IMR-90 (cell line): ENCODE results near the gene PTPRK. TPM values are rescaled to one million over a fixed set of nuclear protein-coding genes. Genes with fewer than 3 reads are reported as not detected.

Source experiments
- ATAC-seq: fragments of 200-7000 bp; cut with Tn5 transposase; 2 replicates; pipeline ENCODE4 v1.9.1; 2020; ENCODE audit warnings: low read depth, mild to moderate bottlenecking, moderate library complexity
- BruUV-seq: library from RNA; stranded (reverse); fragments of 400-500 nt; replicated peaks from 2 replicates; lab custom pipeline; 2021; lab: Mats Ljungman, UMichigan
- CTCF ChIA-PET: fragments of 300-600 bp; formaldehyde crosslinking; extraction: SDS; loops from one replicate; lab custom pipeline; 2021; ENCODE audit warnings: antibody characterized with exemption; lab: Yijun Ruan, JAX
- POLR2A ChIA-PET: fragments of 300-600 bp; sonication (Branson Sonifier 250); formaldehyde crosslinking; loops from one replicate; lab custom pipeline; 2022; ENCODE audit warnings: antibody characterized with exemption; ENCODE audit not compliant: unreplicated experiment; lab: Charles Lee
- DNase-seq: peaks from one replicate; pipeline ENCODE4 v3.0.0; 2013
- H2AFZ ChIP-seq: replicated peaks from 2 replicates; pipeline ENCODE3; 2013; ENCODE audit warnings: low read length, mild to moderate bottlenecking; ENCODE audit not compliant: poor library complexity
- H2AK5ac ChIP-seq: 2 replicates; pipeline ENCODE4 v1.6.1; 2013; ENCODE audit warnings: low read depth, low read length, inconsistent platforms
- H2AK9ac ChIP-seq: replicated peaks from 2 replicates; pipeline ENCODE3; 2013; ENCODE audit warnings: mild to moderate bottlenecking, low read depth, low read length, moderate library complexity; ENCODE audit not compliant: poor library complexity
- H2BK120ac ChIP-seq: 2 replicates; pipeline ENCODE4 v1.6.1; 2013; ENCODE audit warnings: low read depth, low read length, inconsistent platforms
- H2BK15ac ChIP-seq: 3 replicates; pipeline ENCODE4 v1.6.1; 2013; ENCODE audit warnings: low read depth, low read length, inconsistent platforms
- H2BK20ac ChIP-seq: 2 replicates; pipeline ENCODE4 v1.6.1; 2013; ENCODE audit warnings: low read depth, mild to moderate bottlenecking, inconsistent platforms, low read length, moderate library complexity
- H2BK5ac ChIP-seq: 2 replicates; pipeline ENCODE4 v1.6.1; 2013; ENCODE audit warnings: mild to moderate bottlenecking, low read depth, low read length, inconsistent platforms; ENCODE audit not compliant: poor library complexity, severe bottlenecking
- H3K14ac ChIP-seq: replicated peaks from 2 replicates; pipeline ENCODE4 v1.6.1; 2013; ENCODE audit warnings: low read depth, low read length, inconsistent platforms
- H3K18ac ChIP-seq: 2 replicates; pipeline ENCODE4 v1.6.1; 2013; ENCODE audit warnings: low read depth, low read length, control low read depth
- H3K23ac ChIP-seq: 2 replicates; pipeline ENCODE4 v1.6.1; 2013; ENCODE audit warnings: low read depth, low read length, inconsistent platforms
- H3K27ac ChIP-seq: 2 replicates; pipeline ENCODE4 v1.5.1; 2013; ENCODE audit warnings: mild to moderate bottlenecking, control low read depth, low read length; ENCODE audit not compliant: insufficient read depth
- H3K27me3 ChIP-seq: 2 replicates; pipeline ENCODE4 v1.6.1; 2013; ENCODE audit warnings: low read length; ENCODE audit not compliant: control insufficient read depth, insufficient read depth
- H3K36me3 ChIP-seq: 2 replicates; pipeline ENCODE4 v1.6.1; 2013; ENCODE audit warnings: low read length, mixed read lengths; ENCODE audit not compliant: control insufficient read depth, insufficient read depth
- H3K4ac ChIP-seq: 2 replicates; pipeline ENCODE4 v1.6.1; 2013; ENCODE audit warnings: low read depth, low read length, inconsistent platforms
- H3K4me1 ChIP-seq: 2 replicates; pipeline ENCODE4 v1.6.1; 2013; ENCODE audit warnings: low read length, mixed read lengths; ENCODE audit not compliant: control insufficient read depth, insufficient read depth
- H3K4me2 ChIP-seq: 2 replicates; pipeline ENCODE4 v1.6.1; 2013; ENCODE audit warnings: low read depth, mild to moderate bottlenecking, control low read depth, low read length, moderate library complexity
- H3K4me3 ChIP-seq: 2 replicates; pipeline ENCODE4 v1.5.1; 2013; ENCODE audit warnings: low read depth, mild to moderate bottlenecking, control low read depth, low read length, moderate library complexity; ENCODE audit not compliant: insufficient read depth
- H3K56ac ChIP-seq: 2 replicates; pipeline ENCODE4 v1.6.1; 2013; ENCODE audit warnings: low read length, inconsistent platforms; ENCODE audit not compliant: insufficient read depth; ENCODE audit errors: extremely low read depth
- H3K79me1 ChIP-seq, 2 experiments: 2 replicates each; pipeline ENCODE4 v1.6.1; 2013; ENCODE audit warnings: low read length in 2 of 2, inconsistent platforms in 1 of 2, low read depth in 1 of 2
- H3K9ac ChIP-seq: 2 replicates; pipeline ENCODE4 v1.6.1; 2013; ENCODE audit warnings: low read depth, low read length, control low read depth
- H3K9me1 ChIP-seq: 2 replicates; pipeline ENCODE4 v1.6.1; 2013; ENCODE audit warnings: low read length, inconsistent platforms; ENCODE audit not compliant: insufficient read depth
- H3K9me3 ChIP-seq: 2 replicates; pipeline ENCODE4 v1.6.1; 2013; ENCODE audit warnings: low read length; ENCODE audit not compliant: control insufficient read depth, insufficient read depth
- H4K20me1 ChIP-seq: 2 replicates; pipeline ENCODE4 v1.6.1; 2013; ENCODE audit warnings: low read length, inconsistent platforms; ENCODE audit not compliant: insufficient read depth
- H4K5ac ChIP-seq: 2 replicates; pipeline ENCODE4 v1.6.1; 2013; ENCODE audit warnings: mild to moderate bottlenecking, low read depth, low read length, control low read depth
- H4K8ac ChIP-seq, 2 experiments: 2 replicates each; pipeline ENCODE4 v1.6.1; 2013; ENCODE audit warnings: low read depth in 2 of 2, low read length in 2 of 2, control low read depth in 1 of 2, inconsistent platforms in 1 of 2
- H4K91ac ChIP-seq: 2 replicates; pipeline ENCODE4 v1.6.1; 2013; ENCODE audit warnings: low read depth, low read length, inconsistent platforms; ENCODE audit not compliant: insufficient read depth
- CEBPB ChIP-seq: IDR thresholded peaks from 2 replicates; pipeline ENCODE4 v1.6.1; 2012; ENCODE audit warnings: low read depth, low read length, improper control_type of control experiment
- ELK1 ChIP-seq: fragments of 150-350 bp; IDR thresholded peaks from 2 replicates; pipeline ENCODE4 v1.6.1; 2016; ENCODE audit warnings: low read depth, mild to moderate bottlenecking, low read length, moderate library complexity, borderline replicate concordance
- FOS ChIP-seq: fragments of 150-350 bp; IDR thresholded peaks from 2 replicates; pipeline ENCODE4 v1.6.1; 2016; ENCODE audit warnings: low read depth, low read length
- MAFK ChIP-seq: IDR thresholded peaks from 2 replicates; pipeline ENCODE4 v1.6.1; 2012; ENCODE audit warnings: low read depth, low read length, improper control_type of control experiment
- MAZ ChIP-seq: IDR thresholded peaks from 2 replicates; pipeline ENCODE4 v1.6.1; 2012; ENCODE audit warnings: low read depth, mild to moderate bottlenecking, low read length, improper control_type of control experiment, moderate library complexity, borderline replicate concordance
- MXI1 ChIP-seq: IDR thresholded peaks from 2 replicates; pipeline ENCODE4 v1.6.1; 2012; ENCODE audit warnings: low read depth, mild to moderate bottlenecking, low read length, moderate library complexity, borderline replicate concordance
- NFE2L2 ChIP-seq: fragments of 150-350 bp; IDR thresholded peaks from 2 replicates; pipeline ENCODE4 v1.6.1; 2016; ENCODE audit warnings: low read depth, mild to moderate bottlenecking, low read length
- POLR2A ChIP-seq: IDR thresholded peaks from 2 replicates; pipeline ENCODE4 v1.6.1; 2012; ENCODE audit warnings: mild to moderate bottlenecking, low read depth, low read length
- RAD21 ChIP-seq: IDR thresholded peaks from 2 replicates; pipeline ENCODE4 v1.6.1; 2012; ENCODE audit warnings: low read length, improper control_type of control experiment
- RCOR1 ChIP-seq: IDR thresholded peaks from 2 replicates; pipeline ENCODE4 v1.6.1; 2012; ENCODE audit warnings: mild to moderate bottlenecking, low read length, improper control_type of control experiment; ENCODE audit not compliant: insufficient replicate concordance
- WGBS, 2 experiments: methylation state at CpG; one replicate each; pipeline versions ENCODE4 v1.1.5 to v1.1.7; 2013; ENCODE audit warnings: missing lambda C conversion rate in 2 of 2; ENCODE audit not compliant: insufficient read length in 1 of 2; ENCODE audit errors: extremely low coverage in 2 of 2; 5-methylcytosine and 5-hydroxymethylcytosine counted together
- dilution Hi-C: fragments of 300-500 bp; cut with HindIII; formaldehyde crosslinking; loops from one replicate; pipeline ENCODE4 v1.14.3; 2018; ENCODE audit warnings: low sequenced_read_pairs; ENCODE audit not compliant: unreplicated experiment
- in situ Hi-C: fragments of 300-500 bp; cut with MboI; formaldehyde crosslinking; loops from 3 replicates; pipeline ENCODE4 v1.14.3; 2019; ENCODE audit warnings: low sequenced_read_pairs, inconsistent platforms, mixed read lengths
- intact Hi-C: fragments of 100-400 bp; cut with micrococcal nuclease; formaldehyde crosslinking; loops from 2 replicates; pipeline ENCODE4 v1.10.0; 2022
- polyA plus RNA-seq, 3 experiments: library from polyadenylated mRNA; depleted of rRNA; stranded (reverse); fragments of >200 nt; gene quantifications; 2 replicates each; pipeline ENCODE4 v1.2.3, GENCODE V29; 2012; ENCODE audit warnings: low replicate concordance in 1 of 3
- total RNA-seq: library from RNA; depleted of rRNA; stranded (reverse); fragments of >200 nt; gene quantifications from 2 replicates; pipeline ENCODE4 v1.2.3, GENCODE V29; 2012

PTPRK gene
- total and polyA plus RNA-seq, 2 of the 4 experiments (the other 2 are of a cell fraction): 18.0 to 80.8 TPM

GRCh38 chr6:128335963-128336362, 184.4 kb downstream of the PTPRK start:
- H4K5ac ChIP-seq: no peak overlapping the region
- no peak overlapping the region for H2AK5ac ChIP-seq
- in situ Hi-C loops (no loop called here), intact Hi-C loops (loop anchor here (5.0 kb wide), 1 partner anchor 181 kb away; no protein-coding TSS in a partner anchor), dilution Hi-C loops (no loop called here)
- no peak overlapping the region for H3K18ac ChIP-seq
- no peaks in the 10 kb centered on the region for H3K27me3 ChIP-seq
- H3K4me3 ChIP-seq: no peak overlapping the region
- WGBS, 2 experiments: no CpG with 5 or more reads among the region's 1 CpG
- H4K20me1 ChIP-seq: no peaks in the 10 kb centered on the region; the same call in 1 of the 2 replicates
- H3K9me1 ChIP-seq: no peaks in the 10 kb centered on the region; the same call in 1 of the 2 replicates
- no peak overlapping the region for H2AFZ ChIP-seq
- H3K23ac ChIP-seq: no peak overlapping the region
- H4K91ac ChIP-seq: no peak overlapping the region
- H3K4me1 ChIP-seq: peaks cover 3% of the 10 kb centered on the region
- no peak overlapping the region for H2BK15ac ChIP-seq
- H3K4me2 ChIP-seq: no peak overlapping the region
- peaks cover 15 to 57% of the 10 kb centered on the region in 2 experiments for H3K79me1 ChIP-seq
- no peak overlapping the region for H3K27ac ChIP-seq
- no peak overlapping the region for H3K14ac ChIP-seq
- TF ChIP-seq NFE2L2 (no peak), MAZ (no peak), MAFK (no peak), RCOR1 (no peak), CEBPB (no peak), MXI1 (no peak), FOS (no peak), POLR2A (no peak), ELK1 (no peak), RAD21 (no peak)
- H2AK9ac ChIP-seq: no peak overlapping the region
- H4K8ac ChIP-seq: no peak overlapping the region
- ChIA-PET CTCF (interaction anchor here (0.6 kb wide), 1 partner anchor 202 kb away, joined by 3 read pairs; no protein-coding TSS in a partner anchor), POLR2A (interaction anchor here (0.7 kb wide), 1 partner anchor 305 kb away, joined by 8 read pairs; no protein-coding TSS in a partner anchor)
- no peak overlapping the region for H3K9ac ChIP-seq
- H3K9me3 ChIP-seq: no peaks in the 10 kb centered on the region
- H3K56ac ChIP-seq: no peak overlapping the region
- DNase-seq (no peak), ATAC-seq (no peak)
- no peak overlapping the region for H2BK120ac ChIP-seq
- BruUV-seq: no TSS peak
- no peak overlapping the region for H2BK5ac ChIP-seq
- no peak overlapping the region for H2BK20ac ChIP-seq
- 0 out of 2 replicates have a peak, but pooled peaks cover 2% of the 10 kb centered on the region for H3K36me3 ChIP-seq
- H3K4ac ChIP-seq: no peak overlapping the region
